GM23338 (cell line): ENCODE measurements around the gene TMEM217. TPM values are rescaled to one million over a fixed set of nuclear protein-coding genes. Genes with fewer than 3 reads are reported as not detected.

Source experiments
- ATAC-seq: fragments of 200-7000 bp; cut with Tn5 transposase; 3 replicates; pipeline ENCODE4 v1.9.1; 2020
- DNase-seq: peaks from one replicate; pipeline ENCODE4 v3.0.0-alpha.2; 2015; ENCODE audit warnings: low spot score
- H2AFZ ChIP-seq: fragments of 200-600 bp; sonication (generic); 2 replicates; pipeline ENCODE4 v1.8.0; 2016; ENCODE audit warnings: antibody characterized with exemption, mild to moderate bottlenecking, moderate library complexity
- H3F3A ChIP-seq: fragments of 200-600 bp; sonication (generic); replicated peaks from 2 replicates; pipeline ENCODE4 v1.8.0; 2017; ENCODE audit warnings: antibody characterized with exemption, mixed run types, low read depth
- H3K27ac ChIP-seq: fragments of 200-600 bp; sonication (generic); 2 replicates; pipeline ENCODE4 v1.6.1; 2016; ENCODE audit warnings: low read depth
- H3K27me3 ChIP-seq: fragments of 200-600 bp; sonication (generic); 2 replicates; pipeline ENCODE4 v1.8.0; 2016; ENCODE audit warnings: mild to moderate bottlenecking, mixed run types, moderate library complexity; ENCODE audit not compliant: insufficient read depth
- H3K36me3 ChIP-seq: fragments of 200-600 bp; sonication (generic); 2 replicates; pipeline ENCODE4 v1.8.0; 2016; ENCODE audit warnings: mild to moderate bottlenecking; ENCODE audit not compliant: insufficient read depth
- H3K4me1 ChIP-seq: fragments of 200-600 bp; sonication (generic); 2 replicates; pipeline ENCODE4 v1.8.0; 2016; ENCODE audit warnings: mild to moderate bottlenecking, moderate library complexity; ENCODE audit not compliant: insufficient read depth
- H3K4me2 ChIP-seq: fragments of 200-600 bp; sonication (generic); 2 replicates; pipeline ENCODE4 v1.7.1; 2017; ENCODE audit warnings: mixed run types
- H3K4me3 ChIP-seq: fragments of 200-600 bp; sonication (generic); 2 replicates; pipeline ENCODE4 v1.6.1; 2016; ENCODE audit warnings: mixed run types
- H3K79me2 ChIP-seq: fragments of 200-600 bp; sonication (generic); replicated peaks from 2 replicates; pipeline ENCODE4 v1.8.0; 2017; ENCODE audit warnings: mild to moderate bottlenecking; ENCODE audit not compliant: insufficient read depth
- H3K9me2 ChIP-seq: fragments of 200-600 bp; sonication (generic); 2 replicates; pipeline ENCODE4 v1.8.0; 2017; ENCODE audit not compliant: insufficient read depth
- H4K20me1 ChIP-seq: fragments of 200-600 bp; sonication (generic); replicated peaks from 2 replicates; pipeline ENCODE4 v1.8.0; 2017; ENCODE audit warnings: mild to moderate bottlenecking; ENCODE audit not compliant: insufficient read depth
- H3K27ac Mint-ChIP-seq: 2 replicates; pipeline ENCODE4 v1.8.0; 2020; ENCODE audit warnings: inconsistent platforms, mild to moderate bottlenecking, moderate library complexity, mixed read lengths
- H3K27me3 Mint-ChIP-seq: 3 replicates; pipeline ENCODE4 v1.8.0; 2022; ENCODE audit warnings: low read depth, mild to moderate bottlenecking, moderate library complexity, mixed read lengths, inconsistent platforms; ENCODE audit not compliant: insufficient read depth, poor library complexity
- H3K36me3 Mint-ChIP-seq: 3 replicates; pipeline ENCODE4 v1.8.0; 2021; ENCODE audit warnings: low read depth, mild to moderate bottlenecking, inconsistent platforms, moderate library complexity, mixed read lengths
- H3K4me1 Mint-ChIP-seq: 3 replicates; pipeline ENCODE4 v1.8.0; 2020; ENCODE audit warnings: mild to moderate bottlenecking, inconsistent platforms, mixed read lengths
- H3K4me3 Mint-ChIP-seq: 3 replicates; pipeline ENCODE4 v1.8.0; 2021; ENCODE audit warnings: moderate library complexity, mild to moderate bottlenecking, inconsistent platforms, mixed read lengths
- H3K9me3 Mint-ChIP-seq: 3 replicates; pipeline ENCODE4 v1.8.0; 2020; ENCODE audit warnings: moderate library complexity, mild to moderate bottlenecking, inconsistent platforms, mixed read lengths
- CREB1 ChIP-seq: fragments of 250-450 bp; sonication (Bioruptor Pico); IDR thresholded peaks from 2 replicates; pipeline ENCODE4 v1.5.0; 2020; ENCODE audit warnings: low read depth, mild to moderate bottlenecking, moderate library complexity
- CTCF ChIP-seq, 2 experiments: fragments of 200-600 bp in 1 of 2; sonication (generic) in 1 of 2; conservative IDR thresholded peaks; 2 replicates each; pipeline versions ENCODE4 v1.5.1 to v1.6.1; 2016 to 2017; ENCODE audit warnings: antibody characterized with exemption in 2 of 2, low read depth in 2 of 2, mild to moderate bottlenecking in 2 of 2, moderate library complexity in 1 of 2
- ETS1 ChIP-seq: IDR thresholded peaks from 2 replicates; pipeline ENCODE4 v1.6.1; 2016; ENCODE audit warnings: antibody characterized with exemption
- EZH2 ChIP-seq: fragments of 200-600 bp; sonication (generic); IDR thresholded peaks from one replicate; pipeline ENCODE4 v1.8.0; 2017; ENCODE audit warnings: antibody characterized with exemption, mild to moderate bottlenecking, low read depth; ENCODE audit not compliant: unreplicated experiment
- EZH2phosphoT487 ChIP-seq: fragments of 200-600 bp; sonication (generic); IDR thresholded peaks from one replicate; pipeline ENCODE4 v1.8.1; 2018; ENCODE audit warnings: antibody characterized with exemption; ENCODE audit not compliant: unreplicated experiment
- JUNB ChIP-seq: IDR thresholded peaks from one replicate; pipeline ENCODE4 v1.6.1; 2016; ENCODE audit warnings: antibody characterized with exemption; ENCODE audit not compliant: unreplicated experiment
- NANOG ChIP-seq: IDR thresholded peaks from 2 replicates; pipeline ENCODE4 v1.6.1; 2016; ENCODE audit warnings: antibody characterized with exemption, borderline replicate concordance
- POLR2AphosphoS5 ChIP-seq: IDR thresholded peaks from 2 replicates; pipeline ENCODE4 v1.6.1; 2016; ENCODE audit warnings: antibody characterized with exemption, low read depth
- REST ChIP-seq: IDR thresholded peaks from one replicate; pipeline ENCODE4 v1.6.1; 2018; ENCODE audit warnings: antibody characterized with exemption; ENCODE audit not compliant: unreplicated experiment
- STAT1 ChIP-seq: IDR thresholded peaks from one replicate; pipeline ENCODE4 v1.6.1; 2016; ENCODE audit warnings: antibody characterized with exemption; ENCODE audit not compliant: unreplicated experiment
- ZNF114 ChIP-seq: fragments of 250-450 bp; sonication (Bioruptor Pico); IDR thresholded peaks from 2 replicates; pipeline ENCODE4 v1.5.0; 2020; ENCODE audit warnings: mild to moderate bottlenecking, moderate library complexity
- ZNF331 ChIP-seq: fragments of 250-450 bp; sonication (Bioruptor Pico); IDR thresholded peaks from 2 replicates; pipeline ENCODE4 v1.5.0; 2020; ENCODE audit warnings: low read depth, mild to moderate bottlenecking, moderate library complexity
- ZNF462 ChIP-seq: fragments of 250-450 bp; sonication (Bioruptor Pico); IDR thresholded peaks from 2 replicates; pipeline ENCODE4 v1.5.0; 2020; ENCODE audit warnings: mild to moderate bottlenecking, moderate library complexity
- polyA plus RNA-seq: library from polyadenylated mRNA; unstranded; fragments of >200 nt; fragmentation: Nextera tagmentation; extraction: Ambion mirVana; gene quantifications from 2 replicates; pipeline ENCODE4 v1.2.1, GENCODE V29; 2016
- total RNA-seq: library from RNA; depleted of rRNA; stranded (reverse); fragments of >200 nt; shearing (Covaris generic); gene quantifications from 2 replicates; pipeline ENCODE4 v1.2.3, GENCODE V29; 2014

Gene TMEM217
- total and polyA plus RNA-seq, 2 experiments from 2014 or later, result 1.3 TPM; not detected in 1

- peaks cover 2% of the 10 kb centered on the region for H3K27me3 Mint-ChIP-seq
- Histone ChIP-seq H3K27ac (no peak overlapping the region), H2AFZ (no peak overlapping the region; the same call in 1 of the 2 replicates), H3K4me2 (no peak overlapping the region), H3K9me2 (no peaks in the 10 kb centered on the region), H3K36me3 (no peaks in the 10 kb centered on the region), H4K20me1 (no peaks in the 10 kb centered on the region), H3F3A (no peaks in the 10 kb centered on the region), H3K4me1 (0 out of 2 replicates have a peak, but pooled peaks cover 1% of the 10 kb centered on the region), H3K27me3 (no peaks in the 10 kb centered on the region), H3K4me3 (no peak overlapping the region), H3K79me2 (no peaks in the 10 kb centered on the region)
- H3K9me3 Mint-ChIP-seq, result no peaks in the 10 kb centered on the region
- no peak overlapping the region for H3K27ac Mint-ChIP-seq
- H3K4me1 Mint-ChIP-seq, result peaks cover 1% of the 10 kb centered on the region; the same call in 2 of the 3 replicates
- H3K36me3 Mint-ChIP-seq, result no peaks in the 10 kb centered on the region
- DNase-seq (no peak), ATAC-seq (peak; percentile 47)
- no peak for TF ChIP-seq ZNF462 (CRISPR knock-in tag)
- TF ChIP-seq CREB1 (CRISPR knock-in tag), result no peak
- TF ChIP-seq REST, result no peak
- TF ChIP-seq ETS1, result no peak
- TF ChIP-seq POLR2AphosphoS5, result no peak
- TF ChIP-seq ZNF114 (CRISPR knock-in tag), result no peak
- no peak for TF ChIP-seq STAT1
- TF ChIP-seq ZNF331, result no peak
- TF ChIP-seq NANOG, result no peak
- TF ChIP-seq CTCF (conservative IDR thresholded peaks at IDR 0.05; ENCODE audit: low read depth in 2 of 2), result no peak
- no peak for TF ChIP-seq EZH2
- no peak for TF ChIP-seq JUNB
- no peak for TF ChIP-seq EZH2phosphoT487
- H3K4me3 Mint-ChIP-seq, result no peak overlapping the region
Measured at GRCh38 chr6:37187321-37188022, 70.5 kb downstream of the TMEM217 start.
